HEK293T (cell line): ENCODE data around the gene BCAR1.

Source experiments
- CTCF ChIA-PET: fragments of 350-600 bp; formaldehyde crosslinking; extraction: SDS; loops from one replicate; lab custom pipeline; 2021; ENCODE audit warnings: antibody characterized with exemption, inconsistent platforms; lab: Yijun Ruan, JAX
- POLR2A ChIA-PET: fragments of 350-600 bp; formaldehyde crosslinking; extraction: SDS; loops from one replicate; lab custom pipeline; 2020; ENCODE audit warnings: antibody characterized with exemption, inconsistent platforms; lab: Yijun Ruan, JAX
- DNase-seq: peaks from one replicate; pipeline ENCODE4 v3.0.0; 2012; ENCODE audit warnings: mixed read lengths; ENCODE audit errors: extremely low spot score
- ARNT ChIP-seq: fragments of 450-650 bp; IDR thresholded peaks from 2 replicates; pipeline ENCODE4 v1.6.1; 2017; ENCODE audit warnings: mild to moderate bottlenecking
- BHLHE40 ChIP-seq: fragments of 450-650 bp; IDR thresholded peaks from 2 replicates; pipeline ENCODE4 v1.6.1; 2016; ENCODE audit warnings: mild to moderate bottlenecking, moderate library complexity, borderline replicate concordance
- CTBP1 ChIP-seq: fragments of 450-650 bp; IDR thresholded peaks from 2 replicates; pipeline ENCODE4 v1.6.1; 2016; ENCODE audit warnings: borderline replicate concordance
- ELF4 ChIP-seq: fragments of 450-650 bp; IDR thresholded peaks from 2 replicates; pipeline ENCODE4 v1.6.1; 2017; ENCODE audit warnings: antibody characterized with exemption
- FOXA1 ChIP-seq: fragments of 450-650 bp; IDR thresholded peaks from 2 replicates; pipeline ENCODE4 v1.6.1; 2016; ENCODE audit warnings: mild to moderate bottlenecking
- FOXK2 ChIP-seq: fragments of 450-650 bp; IDR thresholded peaks from 2 replicates; pipeline ENCODE4 v1.6.1; 2016; ENCODE audit warnings: mild to moderate bottlenecking
- FOXM1 ChIP-seq: fragments of 450-650 bp; IDR thresholded peaks from 2 replicates; pipeline ENCODE4 v1.6.1; 2017; ENCODE audit warnings: mild to moderate bottlenecking, borderline replicate concordance
- HDGF ChIP-seq: fragments of 450-650 bp; IDR thresholded peaks from 2 replicates; pipeline ENCODE4 v1.6.1; 2017; ENCODE audit warnings: antibody characterized with exemption, borderline replicate concordance
- L3MBTL2 ChIP-seq: fragments of 450-650 bp; conservative IDR thresholded peaks from 2 replicates; pipeline ENCODE4 v1.6.1; 2016; ENCODE audit warnings: mild to moderate bottlenecking
- LEF1 ChIP-seq: fragments of 450-650 bp; IDR thresholded peaks from 2 replicates; pipeline ENCODE4 v1.6.1; 2017; ENCODE audit warnings: mild to moderate bottlenecking, borderline replicate concordance
- NFRKB ChIP-seq: fragments of 450-650 bp; IDR thresholded peaks from 2 replicates; pipeline ENCODE4 v1.6.1; 2016; ENCODE audit warnings: mild to moderate bottlenecking, moderate library complexity
- PKNOX1 ChIP-seq: fragments of 450-650 bp; IDR thresholded peaks from 2 replicates; pipeline ENCODE4 v1.6.1; 2016
- SP1 ChIP-seq: fragments of 450-650 bp; IDR thresholded peaks from 2 replicates; pipeline ENCODE4 v1.6.1; 2017
- SUZ12 ChIP-seq: fragments of 450-650 bp; IDR thresholded peaks from 2 replicates; pipeline ENCODE4 v1.6.1; 2016; ENCODE audit warnings: mild to moderate bottlenecking
- TARDBP ChIP-seq: fragments of 450-650 bp; IDR thresholded peaks from 2 replicates; pipeline ENCODE4 v1.6.1; 2016
- ZNF384 ChIP-seq: fragments of 450-650 bp; IDR thresholded peaks from 2 replicates; pipeline ENCODE4 v1.6.1; 2016

BCAR1 gene

GRCh38 chr16:75289189-75289588, 37.8 kb upstream of the BCAR1 start:
- TF ChIP-seq NFRKB (no peak), BHLHE40 (no peak), FOXM1 (no peak), FOXA1 (no peak), ARNT (no peak), CTBP1 (no peak), LEF1 (no peak), HDGF (no peak), SP1 (no peak), FOXK2 (no peak)
- ChIA-PET POLR2A (no interaction called here), CTCF (no interaction called here)
- no peak for DNase-seq

- DNase-seq, result no peak
- ChIA-PET POLR2A (no interaction called here), CTCF (no interaction called here)
- no peak for TF ChIP-seq L3MBTL2
- TF ChIP-seq SP1, result no peak
- TF ChIP-seq TARDBP, result no peak
- TF ChIP-seq LEF1, result no peak
- TF ChIP-seq FOXK2, result no peak
- TF ChIP-seq SUZ12, result no peak
- TF ChIP-seq HDGF, result no peak
These were observed 37.2 kb upstream of the BCAR1 start for GRCh38 chr16:75288596-75289120.

GRCh38 chr16:75288181-75288580, 36.8 kb upstream of the BCAR1 start:
- POLR2A ChIA-PET, result no interaction called here
- no peak for DNase-seq
- TF ChIP-seq FOXK2, result no peak
- no peak for TF ChIP-seq ARNT
- TF ChIP-seq HDGF, result no peak
- no peak for TF ChIP-seq FOXA1
- no peak for TF ChIP-seq LEF1
- no peak for TF ChIP-seq PKNOX1
- no peak for TF ChIP-seq SUZ12
- no peak for TF ChIP-seq FOXM1
- no peak for TF ChIP-seq SP1
- TF ChIP-seq TARDBP, result no peak
- no peak for TF ChIP-seq NFRKB
- no peak for TF ChIP-seq ZNF384
- no peak for TF ChIP-seq BHLHE40
- CTCF ChIA-PET, result no interaction called here

- CTCF ChIA-PET, result no interaction called here
- POLR2A ChIA-PET, result no interaction called here
- TF ChIP-seq SUZ12, result no peak
- TF ChIP-seq LEF1, result no peak
- TF ChIP-seq TARDBP, result no peak
- no peak for TF ChIP-seq L3MBTL2
- no peak for TF ChIP-seq ZNF384
- TF ChIP-seq FOXK2, result no peak
- no peak for TF ChIP-seq ARNT
- TF ChIP-seq HDGF, result no peak
- no peak for TF ChIP-seq NFRKB
- no peak for TF ChIP-seq BHLHE40
- TF ChIP-seq SP1, result no peak
- no peak for TF ChIP-seq ELF4
- no peak for TF ChIP-seq FOXA1
- no peak for TF ChIP-seq FOXM1
- no peak for TF ChIP-seq PKNOX1
- no peak for TF ChIP-seq CTBP1
- no peak for DNase-seq
These were observed 36.3 kb upstream of the BCAR1 start for GRCh38 chr16:75287708-75288107.

GRCh38 chr16:75286389-75286788, 35.0 kb upstream of the BCAR1 start:
- no peak for DNase-seq
- POLR2A ChIA-PET, result no interaction called here
- CTCF ChIA-PET, result no interaction called here
- TF ChIP-seq NFRKB (no peak), FOXM1 (no peak), PKNOX1 (no peak), BHLHE40 (no peak), SP1 (no peak), SUZ12 (no peak), HDGF (no peak), ARNT (no peak), LEF1 (no peak), ZNF384 (no peak), FOXA1 (no peak), L3MBTL2 (no peak), ELF4 (no peak), TARDBP (no peak), FOXK2 (no peak), CTBP1 (no peak)
